Cardiac fibroblast (primary cell): ENCODE data around the gene CBR1.

ENCODE experiments used
- DNase-seq, 2 donors: peaks; one replicate each; pipeline versions ENCODE4 v3.0.0 to v3.0.0-alpha.2; 2010; ENCODE audit warnings: low read depth in 2 of 2
- H3K4me3 ChIP-seq, 2 donors: replicated peaks in 1 of 2; 1 replicate in 1 of 2; 2 replicates in 1 of 2; pipeline ENCODE4 v1.5.1; 2011; ENCODE audit warnings: low read depth in 2 of 2, low read length in 2 of 2, mild to moderate bottlenecking in 2 of 2, moderate library complexity in 1 of 2
- CTCF ChIP-seq: IDR thresholded peaks from one replicate; pipeline ENCODE4 v1.5.1; 2011; ENCODE audit warnings: low read depth, mild to moderate bottlenecking, low read length, inconsistent platforms

The CBR1 gene

GRCh38 chr21:36028127-36029069 lies 41.4 kb upstream of the CBR1 start:
- H3K4me3 ChIP-seq: no peak overlapping the region
- peak; percentile 82 to 84 for DNase-seq
- TF ChIP-seq CTCF: peak; percentile 97

DNA sequence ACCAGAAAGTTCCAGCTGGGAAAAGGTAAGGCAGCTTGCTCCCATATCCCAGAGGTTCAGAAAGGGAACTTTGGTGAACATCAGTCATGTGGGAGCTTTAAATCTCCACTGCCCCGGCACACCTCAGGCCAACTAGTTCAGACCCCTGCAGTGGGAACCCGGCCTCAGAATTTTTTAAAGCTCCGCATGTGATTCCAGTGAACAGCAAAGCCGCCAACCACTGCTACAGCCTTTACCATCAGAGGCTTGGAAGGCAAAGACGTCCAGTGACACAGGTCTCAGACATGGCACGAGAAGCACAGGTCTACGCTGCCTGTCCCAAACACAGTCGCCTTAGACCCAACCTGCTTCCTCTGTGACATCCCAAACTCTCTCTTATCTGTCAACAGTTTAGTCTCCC lies 40.5 kb upstream of the CBR1 start:
- no peak overlapping the region for H3K4me3 ChIP-seq
- no peak for DNase-seq
- TF ChIP-seq CTCF: no peak

GRCh38 chr21:36030581-36031189 lies 39.1 kb upstream of the CBR1 start:
- H3K4me3 ChIP-seq: no peak overlapping the region
- peak; percentile 22 to 41 for DNase-seq
- no peak for TF ChIP-seq CTCF

GRCh38 chr21:36032647-36033406 lies 37.0 kb upstream of the CBR1 start:
- DNase-seq: no peak
- no peak for TF ChIP-seq CTCF
- no peak overlapping the region for H3K4me3 ChIP-seq

DNA sequence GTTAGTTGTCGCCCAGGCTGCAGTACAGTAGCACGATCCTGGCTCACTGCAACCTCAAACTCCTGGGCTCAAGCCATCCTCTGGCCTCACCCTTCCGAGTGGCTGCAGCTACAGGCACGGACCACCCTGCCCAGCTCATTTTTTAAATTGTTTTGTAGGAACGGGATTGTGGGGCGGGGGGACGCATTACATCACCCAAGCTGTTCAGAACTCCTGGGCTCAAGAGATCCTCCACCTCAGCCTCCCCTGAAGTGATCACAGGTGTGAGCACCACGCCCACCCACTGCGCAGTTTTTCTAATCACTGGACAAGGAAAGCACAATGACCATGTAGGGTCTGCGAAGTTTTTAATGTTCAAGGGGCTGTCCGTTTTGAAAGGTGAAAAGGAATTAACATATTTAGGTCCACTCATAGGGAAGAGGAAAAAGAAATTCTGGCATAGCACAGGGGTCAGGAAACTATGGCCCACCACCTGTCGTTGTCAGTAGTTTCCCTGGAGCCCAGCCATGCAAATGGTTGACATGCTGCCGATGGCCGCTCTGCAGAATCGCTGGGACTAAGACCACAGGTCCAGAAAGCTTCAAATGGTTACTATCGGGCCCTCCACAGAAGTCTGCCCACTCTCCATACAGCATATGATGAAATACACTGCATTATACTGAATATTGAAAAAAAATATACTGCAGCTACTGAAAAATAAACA lies 35.5 kb upstream of the CBR1 start:
- no peak for DNase-seq
- no peak overlapping the region for H3K4me3 ChIP-seq
- TF ChIP-seq CTCF: no peak

DNA sequence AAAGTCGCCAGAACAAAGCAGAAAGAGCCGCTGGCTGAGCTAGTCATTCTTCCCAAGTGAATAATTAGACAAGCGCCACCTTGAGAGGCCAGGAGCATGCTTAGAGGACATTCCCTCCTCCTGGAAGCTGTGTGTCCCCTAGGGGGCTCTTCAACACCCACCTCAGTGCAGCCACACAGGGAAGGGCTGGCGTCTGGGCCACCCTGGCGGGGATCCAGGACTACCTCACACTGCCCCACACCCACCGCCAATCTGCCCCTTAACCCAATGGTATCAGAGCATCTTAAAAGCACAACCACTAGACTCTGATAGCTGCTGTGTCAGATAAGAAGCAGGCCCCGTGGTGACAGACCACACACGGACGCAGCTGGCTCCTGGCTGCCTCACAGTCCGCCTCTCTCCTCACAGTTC lies 34.4 kb upstream of the CBR1 start:
- no peak overlapping the region for H3K4me3 ChIP-seq
- TF ChIP-seq CTCF: no peak
- DNase-seq: peak in 1 of 2 donors; percentile 8
